Neural cell (in vitro differentiated cells): Measurements from ENCODE around the gene ADAMTS2. TPM values are rescaled to one million over a fixed set of nuclear protein-coding genes. Genes with fewer than 3 reads are reported as not detected.

ENCODE experiments used
- H2AFZ ChIP-seq: fragments of 200-600, 300-800 bp; sonication (generic), shearing (Covaris generic); 2 replicates; pipeline ENCODE4 v1.6.0; 2014; ENCODE audit warnings: low read depth, mild to moderate bottlenecking, antibody characterized with exemption, low read length, moderate library complexity
- H3F3A ChIP-seq: fragments of 200-600 bp; shearing (Covaris generic); 2 replicates; pipeline ENCODE4 v1.6.1; 2016; ENCODE audit warnings: mild to moderate bottlenecking, moderate library complexity, mixed read lengths, antibody characterized with exemption, low read length; ENCODE audit not compliant: insufficient read depth, poor library complexity, severe bottlenecking
- H3K27ac ChIP-seq: fragments of 200-600, 300-800 bp; sonication (generic), shearing (Covaris generic); 2 replicates; pipeline ENCODE4 v1.5.1; 2014; ENCODE audit warnings: mild to moderate bottlenecking, low read length, moderate library complexity
- H3K27me3 ChIP-seq: fragments of 300-800, 200-600 bp; sonication (generic), shearing (Covaris generic); 2 replicates; pipeline ENCODE4 v1.6.0; 2014; ENCODE audit warnings: mild to moderate bottlenecking, low read depth, low read length, moderate library complexity; ENCODE audit not compliant: insufficient read depth
- H3K36me3 ChIP-seq: fragments of 300-800, 200-600 bp; sonication (generic), shearing (Covaris generic); 2 replicates; pipeline ENCODE4 v1.5.1; 2014; ENCODE audit warnings: mild to moderate bottlenecking, antibody characterized with exemption, low read length, moderate library complexity; ENCODE audit not compliant: insufficient read depth
- H3K4me2 ChIP-seq: fragments of 300-800, 200-600 bp; sonication (generic), shearing (Covaris generic); 2 replicates; pipeline ENCODE4 v1.6.0; 2014; ENCODE audit warnings: mild to moderate bottlenecking, low read length
- H3K4me3 ChIP-seq: fragments of 300-800, 200-600 bp; sonication (generic), shearing (Covaris generic); 2 replicates; pipeline ENCODE4 v1.5.1; 2014; ENCODE audit warnings: mild to moderate bottlenecking, low read length, moderate library complexity
- H3K79me2 ChIP-seq: fragments of 200-600 bp; shearing (Covaris generic); replicated peaks from 2 replicates; pipeline ENCODE4 v1.6.0; 2014; ENCODE audit warnings: mild to moderate bottlenecking, low read length, moderate library complexity; ENCODE audit not compliant: insufficient read depth
- H3K9ac ChIP-seq: fragments of 300-800, 200-600 bp; sonication (generic), shearing (Covaris generic); 2 replicates; pipeline ENCODE4 v1.6.1; 2016; ENCODE audit warnings: mild to moderate bottlenecking, low read length, mixed read lengths
- H3K9me2 ChIP-seq: fragments of 200-600 bp; shearing (Covaris generic); 2 replicates; pipeline ENCODE4 v1.6.1; 2016; ENCODE audit warnings: mild to moderate bottlenecking, low read length, mixed read lengths; ENCODE audit not compliant: insufficient read depth
- H3K9me3 ChIP-seq: fragments of 200-600, 300-800 bp; sonication (generic), shearing (Covaris generic); 2 replicates; pipeline ENCODE4 v1.6.1; 2016; ENCODE audit warnings: mild to moderate bottlenecking, mixed run types, low read length, moderate library complexity, mixed read lengths
- H4K20me1 ChIP-seq: fragments of 200-600 bp; shearing (Covaris generic); 2 replicates; pipeline ENCODE4 v1.6.1; 2016; ENCODE audit warnings: mild to moderate bottlenecking, mixed run types; ENCODE audit not compliant: insufficient read depth
- CTCF ChIP-seq: fragments of 450-650 bp; IDR thresholded peaks from 2 replicates; pipeline ENCODE4 v1.5.1; 2014; ENCODE audit warnings: antibody characterized with exemption, mild to moderate bottlenecking, moderate library complexity; ENCODE audit not compliant: poor library complexity, severe bottlenecking
- EP300 ChIP-seq: fragments of 450-650 bp; conservative IDR thresholded peaks from 2 replicates; pipeline ENCODE4 v1.6.1; 2014; ENCODE audit warnings: antibody characterized with exemption, mild to moderate bottlenecking, moderate library complexity; ENCODE audit not compliant: poor library complexity, severe bottlenecking
- EZH2 ChIP-seq: fragments of 200-600, 300-800 bp; shearing (Covaris generic), sonication (generic); IDR thresholded peaks from 2 replicates; pipeline ENCODE4 v1.6.1; 2014; ENCODE audit warnings: antibody characterized with exemption, low read length, borderline replicate concordance, mild to moderate bottlenecking; ENCODE audit not compliant: insufficient read depth, poor library complexity, severe bottlenecking
- MXI1 ChIP-seq: fragments of 450-650 bp; conservative IDR thresholded peaks from 2 replicates; pipeline ENCODE4 v1.6.1; 2014; ENCODE audit warnings: antibody characterized with exemption, mild to moderate bottlenecking; ENCODE audit not compliant: poor library complexity, severe bottlenecking
- POLR2AphosphoS5 ChIP-seq: IDR thresholded peaks from 2 replicates; pipeline ENCODE4 v1.6.1; 2012
- RAD21 ChIP-seq: fragments of 450-650 bp; conservative IDR thresholded peaks from 2 replicates; pipeline ENCODE4 v1.6.1; 2014; ENCODE audit warnings: antibody characterized with exemption, mild to moderate bottlenecking, moderate library complexity
- REST ChIP-seq: IDR thresholded peaks from 2 replicates; pipeline ENCODE4 v1.6.1; 2012; ENCODE audit warnings: borderline replicate concordance
- SMC3 ChIP-seq: fragments of 450-650 bp; conservative IDR thresholded peaks from 2 replicates; pipeline ENCODE4 v1.6.1; 2014; ENCODE audit warnings: antibody characterized with exemption, mild to moderate bottlenecking, moderate library complexity; ENCODE audit not compliant: poor library complexity
- TAF1 ChIP-seq: IDR thresholded peaks from 2 replicates; pipeline ENCODE4 v1.6.1; 2012; ENCODE audit warnings: low read depth
- polyA plus RNA-seq: library from polyadenylated mRNA; depleted of rRNA; stranded (reverse); fragments of >200 nt; gene quantifications from 2 replicates; pipeline ENCODE4 v1.2.3, GENCODE V29; 2014

ADAMTS2 gene
- polyA plus RNA-seq, 1 donor from 2014 or later: 0.61 TPM

DNA sequence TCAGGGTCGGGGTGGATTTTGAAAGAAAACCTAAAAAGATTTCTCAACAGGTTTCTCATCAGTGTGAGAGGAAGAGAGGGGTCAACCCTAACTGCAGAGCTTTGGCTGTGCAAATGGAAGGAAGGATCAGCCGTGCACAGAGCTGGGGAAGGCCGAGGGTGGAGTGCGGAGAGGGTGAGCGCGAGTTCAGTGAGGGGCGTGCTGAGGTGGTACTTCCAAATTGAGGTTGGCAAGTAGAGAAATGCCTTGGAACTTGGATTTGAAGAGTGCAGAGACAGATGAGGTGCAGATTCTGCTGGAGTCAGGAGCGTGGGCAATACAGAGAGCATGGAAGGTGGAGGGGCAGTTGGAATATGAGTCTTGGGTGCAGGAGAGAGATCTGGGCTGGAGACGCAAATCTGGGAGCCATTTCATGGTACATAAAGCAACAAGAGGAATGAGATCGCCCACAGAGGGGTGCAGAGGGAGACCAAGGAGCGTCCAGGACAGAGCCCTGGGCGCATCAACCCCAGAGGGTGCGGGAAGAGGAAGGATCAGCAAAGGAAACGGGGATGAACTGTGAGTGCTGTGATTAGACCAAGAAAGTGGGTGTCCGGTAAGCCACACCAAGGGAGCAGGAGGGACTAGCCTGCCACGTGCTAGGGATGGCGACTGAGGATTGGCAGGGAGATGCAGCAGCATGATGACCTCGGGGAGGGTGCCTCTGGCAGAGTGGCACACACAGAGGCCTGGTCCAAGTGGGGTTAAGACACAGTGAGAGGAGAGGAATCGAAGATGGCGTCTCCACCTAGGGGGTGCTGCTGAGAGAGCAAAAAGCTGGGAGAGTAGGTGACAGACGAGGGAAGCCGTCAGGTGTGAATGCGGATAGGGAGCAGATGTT, 105.8 kb downstream of the ADAMTS2 start:
- H3K79me2 ChIP-seq: no peaks in the 10 kb centered on the region
- no peaks in the 10 kb centered on the region for H3K27me3 ChIP-seq
- H3K9ac ChIP-seq: no peak overlapping the region
- no peak overlapping the region for H3K27ac ChIP-seq
- no peak overlapping the region for H3K4me3 ChIP-seq
- H3K4me2 ChIP-seq: no peak overlapping the region
- TF ChIP-seq TAF1: no peak
- TF ChIP-seq EZH2: no peak
- TF ChIP-seq RAD21: no peak
- no peak for TF ChIP-seq EP300
- no peak for TF ChIP-seq MXI1
- TF ChIP-seq SMC3: no peak
- H3K36me3 ChIP-seq: no peaks in the 10 kb centered on the region
- no peak overlapping the region for H2AFZ ChIP-seq
- no peaks in the 10 kb centered on the region for H3K9me2 ChIP-seq
- H3K9me3 ChIP-seq: no peaks in the 10 kb centered on the region
- no peaks in the 10 kb centered on the region for H3F3A ChIP-seq
- no peaks in the 10 kb centered on the region for H4K20me1 ChIP-seq

DNA sequence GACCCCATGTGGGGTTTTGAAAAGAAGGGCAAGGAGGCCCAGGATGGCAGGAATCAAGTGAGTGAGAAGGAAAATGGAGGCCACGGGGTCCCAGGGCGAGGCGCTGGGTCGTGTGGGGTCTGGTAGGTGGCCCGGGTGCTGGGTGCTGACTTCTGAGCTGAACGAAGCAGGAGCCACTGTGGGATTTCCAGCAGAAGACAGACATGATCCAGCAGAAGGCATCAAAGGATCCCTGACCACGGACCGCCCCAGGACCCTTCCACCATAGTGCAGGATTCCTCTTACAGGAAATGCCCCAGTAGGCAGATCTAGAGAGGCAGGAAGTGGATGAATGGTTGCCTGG, 106.7 kb downstream of the ADAMTS2 start:
- H3K27ac ChIP-seq: no peak overlapping the region
- H3K9ac ChIP-seq: no peak overlapping the region
- H3K36me3 ChIP-seq: no peaks in the 10 kb centered on the region
- no peaks in the 10 kb centered on the region for H3K27me3 ChIP-seq
- H4K20me1 ChIP-seq: no peaks in the 10 kb centered on the region
- H3K79me2 ChIP-seq: no peaks in the 10 kb centered on the region
- H3K4me2 ChIP-seq: no peak overlapping the region
- no peak overlapping the region for H3K4me3 ChIP-seq
- H2AFZ ChIP-seq: no peak overlapping the region
- no peaks in the 10 kb centered on the region for H3K9me3 ChIP-seq
- no peaks in the 10 kb centered on the region for H3K9me2 ChIP-seq
- no peaks in the 10 kb centered on the region for H3F3A ChIP-seq
- TF ChIP-seq EZH2 (no peak), POLR2AphosphoS5 (no peak), REST (no peak), EP300 (no peak), SMC3 (no peak), RAD21 (no peak), TAF1 (no peak), MXI1 (no peak), CTCF (no peak)
